ENCODE data around the gene PCDHGA5.
"Not testable (repeated sequence)": the region's sequence is repeated elsewhere in the genome, so short reads cannot be mapped to it uniquely, and the experiment has no call there.

Gene PCDHGA5

DNA sequence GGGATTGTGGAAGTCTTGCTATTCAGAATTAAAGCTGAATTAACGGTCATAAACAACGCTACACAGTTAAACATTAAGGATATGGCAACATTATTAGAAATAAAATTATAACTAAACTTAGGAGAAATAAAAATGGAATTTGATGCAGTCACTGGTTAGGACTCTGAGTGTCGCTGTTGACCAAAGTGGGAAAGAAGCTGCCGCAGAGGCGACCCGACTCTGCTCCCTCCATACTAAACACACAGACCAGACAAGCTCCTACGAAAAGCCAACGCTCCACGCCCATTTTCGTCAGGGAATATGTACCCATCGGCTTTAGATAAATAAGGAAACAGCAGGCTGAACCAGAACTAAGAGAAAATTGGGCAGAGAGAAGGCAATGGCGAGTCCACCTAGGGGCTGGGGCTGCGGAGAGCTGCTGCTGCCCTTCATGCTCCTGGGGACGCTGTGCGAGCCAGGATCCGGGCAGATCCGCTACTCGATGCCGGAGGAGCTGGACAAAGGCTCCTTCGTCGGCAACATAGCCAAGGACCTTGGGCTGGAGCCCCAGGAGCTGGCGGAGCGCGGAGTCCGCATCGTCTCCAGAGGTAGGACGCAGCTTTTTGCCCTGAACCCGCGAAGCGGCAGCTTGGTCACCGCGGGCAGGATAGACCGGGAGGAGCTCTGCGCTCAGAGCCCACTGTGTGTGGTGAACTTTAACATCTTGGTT is at the start of gene PCDHGA5:
TSS of gene PCDHGA5 (plus strand) at position 211 of the 709 bp plus-strand sequence. CDS start at position 380, 169 bp downstream.
- DNase-seq: no peak

DNA sequence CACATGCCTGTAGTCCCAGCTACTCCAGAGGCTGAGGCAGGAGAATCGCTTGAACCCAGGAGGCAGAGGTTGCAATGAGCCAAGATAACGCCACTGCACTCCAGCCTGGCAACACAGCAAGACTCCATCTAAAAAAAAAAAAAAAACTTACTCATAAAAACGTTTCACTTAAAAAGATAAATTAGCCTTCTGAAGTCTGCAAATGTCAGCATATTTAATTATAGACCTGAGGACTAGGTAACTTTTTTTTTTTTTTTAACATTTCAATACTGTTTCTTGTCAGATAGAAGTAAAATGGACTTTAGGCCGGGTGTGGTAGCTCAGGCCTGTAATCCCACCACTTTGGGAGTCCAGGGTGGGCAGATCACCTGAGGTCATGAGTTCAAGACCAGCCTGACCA is 47.0 kb upstream of the PCDHGA5 start:
- not testable (repeated sequence) for DNase-seq

DNA sequence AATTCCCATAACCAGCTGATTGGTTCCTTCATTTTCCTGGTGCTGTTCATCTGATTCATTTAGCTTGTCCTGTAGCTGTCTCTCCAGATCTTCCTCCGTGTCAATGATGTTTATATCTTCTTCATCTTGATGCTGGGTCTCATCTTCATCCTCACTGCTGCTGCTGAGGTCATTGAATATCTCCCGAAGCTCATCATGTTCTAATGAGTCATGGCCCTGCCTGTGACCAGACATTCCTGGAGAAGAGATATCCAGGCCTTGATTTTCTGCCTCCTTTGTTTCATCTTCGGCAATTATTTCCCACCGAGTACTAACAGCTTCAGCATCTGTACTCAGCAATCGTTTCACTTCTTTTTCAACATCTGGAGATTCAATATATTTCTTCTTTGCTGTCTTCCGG is 44.8 kb upstream of the PCDHGA5 start:
- DNase-seq: no peak

GRCh38 chr5:141319699-141320098 is 44.3 kb upstream of the PCDHGA5 start:
- DNase-seq: no peak

- peak; percentile 75 for DNase-seq
Measured at GRCh38 chr5:141320225-141321169, 43.5 kb upstream of the PCDHGA5 start, which contains the start of gene TAF7. TSS of gene TAF7 (minus strand) at chr5:141320784. CDS start at chr5:141320044, 740 bp downstream.

DNA sequence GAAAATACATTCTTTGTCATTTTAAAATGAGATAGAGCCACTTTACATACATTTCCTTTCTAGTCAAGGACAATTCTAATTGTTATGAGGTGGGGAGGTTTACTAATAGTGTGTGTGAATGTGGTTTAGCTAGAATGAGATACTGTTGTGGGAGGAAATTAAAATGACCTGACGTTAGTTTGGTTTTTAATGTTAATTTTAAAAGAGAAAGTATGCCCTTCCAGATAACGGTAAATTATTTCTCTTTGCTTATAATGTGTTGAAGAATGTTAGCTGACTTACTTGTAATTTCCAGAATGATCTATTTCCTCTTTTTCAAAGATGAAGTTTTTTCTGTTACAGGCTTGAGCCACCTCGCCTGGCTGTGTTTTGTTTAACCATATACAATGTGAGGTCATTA is 41.7 kb upstream of the PCDHGA5 start:
- no peak for DNase-seq

DNA sequence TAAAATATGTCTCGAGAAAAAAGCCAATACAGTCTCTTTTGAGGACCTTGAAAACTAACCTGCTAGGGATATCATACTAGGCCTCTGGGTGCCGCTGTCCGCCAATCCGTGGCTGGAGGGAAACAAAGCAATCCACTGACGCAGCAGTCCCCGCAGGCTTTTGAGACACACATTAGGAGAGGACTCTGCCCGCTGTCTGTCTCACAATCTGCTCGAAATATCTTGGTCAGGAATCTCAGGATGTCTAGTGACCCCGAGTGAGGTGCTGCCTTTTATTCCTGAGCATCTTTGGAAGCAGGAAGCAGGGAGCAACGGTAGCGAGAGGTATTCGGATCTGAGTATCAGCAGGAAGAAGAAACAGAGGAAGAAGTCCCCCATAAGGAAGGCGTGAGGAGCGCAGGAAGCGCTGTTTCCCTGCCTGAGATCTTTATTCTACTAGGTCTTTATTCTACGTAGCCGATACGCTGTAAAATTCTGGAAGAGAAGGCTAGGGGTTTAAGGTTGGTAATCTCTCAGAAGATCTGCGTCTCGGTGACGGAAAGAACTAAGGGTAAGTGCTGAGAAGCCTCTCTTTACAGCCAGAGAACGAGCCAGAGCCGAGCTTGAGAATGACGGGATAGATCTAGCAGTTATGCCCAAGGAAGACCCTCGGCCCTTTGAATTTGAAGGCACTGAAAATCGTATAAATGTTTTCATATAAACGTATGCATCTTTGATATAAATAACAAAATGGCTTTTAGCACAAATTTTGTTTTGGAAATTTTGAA is 37.7 kb upstream of the PCDHGA5 start:
- peak; percentile 58 for DNase-seq

- no peak for DNase-seq
Measured at GRCh38 chr5:141328231-141328630, 35.7 kb upstream of the PCDHGA5 start.

- no peak for DNase-seq
Measured at GRCh38 chr5:141330299-141331080, 33.5 kb upstream of the PCDHGA5 start, which contains the start of gene PCDHGA1. TSS of gene PCDHGA1 (plus strand) at chr5:141330514.

DNA sequence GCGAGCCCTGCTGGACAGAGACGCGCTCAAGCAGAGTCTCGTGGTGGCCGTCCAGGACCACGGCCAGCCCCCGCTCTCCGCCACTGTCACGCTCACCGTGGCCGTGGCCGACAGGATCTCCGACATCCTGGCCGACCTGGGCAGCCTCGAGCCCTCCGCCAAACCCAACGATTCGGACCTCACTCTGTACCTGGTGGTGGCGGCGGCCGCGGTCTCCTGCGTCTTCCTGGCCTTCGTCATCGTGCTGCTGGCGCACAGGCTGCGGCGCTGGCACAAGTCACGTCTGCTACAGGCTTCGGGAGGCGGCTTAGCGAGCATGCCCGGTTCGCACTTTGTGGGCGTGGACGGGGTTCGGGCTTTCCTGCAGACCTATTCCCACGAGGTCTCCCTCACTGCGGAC is 31.4 kb upstream of the PCDHGA5 start:
- not testable (repeated sequence) for DNase-seq

GRCh38 chr5:141338538-141339306 is 25.2 kb upstream of the PCDHGA5 start, which contains the start of gene PCDHGA2:
TSS of gene PCDHGA2 (plus strand) at chr5:141338760.
- DNase-seq: no peak

GRCh38 chr5:141340781-141341354 is 23.1 kb upstream of the PCDHGA5 start:
- not testable (repeated sequence) for DNase-seq

DNA sequence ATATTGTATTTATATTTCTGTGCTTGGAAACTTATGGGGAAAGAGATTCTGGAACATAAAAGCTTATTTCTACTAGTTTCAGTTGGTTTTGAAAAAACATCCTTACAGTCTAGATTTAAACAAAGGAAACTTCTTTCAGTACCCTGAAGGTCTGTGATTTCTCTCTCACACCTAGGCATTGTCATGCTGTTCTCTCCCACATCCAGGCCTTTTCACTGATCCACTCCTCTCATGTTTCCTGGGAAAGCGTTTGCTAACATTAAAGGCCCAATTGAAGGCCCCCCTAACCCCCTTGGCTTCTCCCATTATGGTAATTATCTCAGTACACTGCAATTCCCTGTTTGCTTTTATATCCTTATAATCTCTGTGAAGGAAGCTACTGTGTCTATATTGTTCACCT is 21.2 kb upstream of the PCDHGA5 start:
- DNase-seq: no peak

DNA sequence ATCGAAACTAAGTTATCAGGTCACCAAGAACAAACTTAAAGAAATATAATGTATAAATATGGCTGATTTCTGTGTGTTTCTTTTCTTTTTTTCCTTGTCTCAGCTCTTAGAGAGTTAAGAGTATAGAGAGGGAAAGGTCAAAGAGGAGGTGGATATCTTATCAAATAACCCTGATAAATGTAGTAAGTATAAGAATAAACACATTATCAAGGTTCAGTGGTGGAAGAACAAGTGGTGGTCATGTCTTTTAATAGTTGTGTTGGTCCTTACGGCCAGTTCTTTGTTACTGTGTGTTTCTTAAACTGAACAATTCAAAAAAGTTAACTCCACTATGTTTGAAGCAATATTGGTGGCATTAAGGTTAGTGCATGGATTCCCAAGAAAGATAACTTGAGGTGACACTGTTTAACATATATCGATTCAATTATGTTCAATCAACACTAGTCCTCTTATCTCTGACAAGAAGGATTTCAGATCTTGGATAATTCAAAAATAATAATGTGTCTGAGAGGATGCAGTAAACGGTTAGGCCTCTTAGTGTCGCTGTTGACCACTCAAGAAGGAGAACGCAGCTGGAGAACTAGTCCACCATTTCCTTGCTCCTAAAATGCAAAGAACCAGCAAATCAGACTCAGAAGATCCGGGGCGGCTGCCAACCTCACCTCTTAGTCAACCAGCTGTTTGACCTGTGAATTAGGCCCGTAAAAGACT is 20.6 kb upstream of the PCDHGA5 start, which contains the start of gene PCDHGA3:
TSS of gene PCDHGA3 (plus strand) at position 588 of the 711 bp plus-strand sequence. CDS start 205 bp downstream, outside the sequence.
- no peak for DNase-seq

DNA sequence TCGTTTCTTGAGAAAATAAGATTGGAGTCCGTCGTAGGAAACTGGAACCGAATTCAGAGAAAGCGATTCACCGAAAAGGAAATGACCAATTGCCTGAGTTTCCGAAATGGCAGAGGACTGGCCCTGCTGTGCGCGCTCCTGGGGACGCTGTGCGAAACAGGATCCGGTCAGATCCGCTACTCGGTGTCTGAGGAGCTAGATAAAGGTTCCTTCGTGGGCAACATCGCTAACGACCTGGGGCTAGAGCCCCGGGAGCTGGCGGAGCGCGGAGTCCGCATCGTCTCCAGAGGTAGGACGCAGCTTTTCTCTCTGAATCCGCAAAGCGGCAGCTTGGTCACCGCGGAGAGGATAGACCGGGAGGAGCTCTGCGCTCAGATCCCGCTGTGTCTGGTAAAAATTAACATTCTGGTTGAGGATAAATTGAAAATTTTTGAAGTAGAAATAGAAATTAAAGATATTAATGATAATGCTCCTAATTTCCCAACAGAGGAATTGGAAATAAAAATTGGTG is 20.0 kb upstream of the PCDHGA5 start:
- DNase-seq: no peak

GRCh38 chr5:141345327-141345726 is 18.6 kb upstream of the PCDHGA5 start:
- DNase-seq: no peak

GRCh38 chr5:141346017-141346416 is 17.9 kb upstream of the PCDHGA5 start:
- not testable (repeated sequence) for DNase-seq

GRCh38 chr5:141349917-141350619 is 13.9 kb upstream of the PCDHGA5 start, which contains the start of gene PCDHGB1:
TSS of gene PCDHGB1 (plus strand) at chr5:141350099. CDS start at chr5:141350261, 162 bp downstream.
- no peak for DNase-seq

GRCh38 chr5:141351591-141351990 is 12.4 kb upstream of the PCDHGA5 start:
- no peak for DNase-seq

All from SHP77 treated with DMSO at 0.1 percent for 48 hours (cell line).